Esophagus squamous epithelium (tissue), 4 donors: Measurements from ENCODE around the gene CTNNA3.

Source experiments
- POLR2A ChIP-seq, 4 donors: fragments of 450-650 bp; IDR thresholded peaks; one replicate each; pipeline ENCODE4 v1.6.1; 2017; ENCODE audit warnings: antibody characterized with exemption in 4 of 4, mild to moderate bottlenecking in 4 of 4, moderate library complexity in 3 of 4
- TF ChIP-seq, protein P1 (sequence below), 6 experiments: fragments of 450-650 bp in 4 of 6; fragments of 200-600 bp in 2 of 6; sonication (generic) in 2 of 6; IDR thresholded peaks; one replicate each; pipeline ENCODE4 v1.5.1; 2016 to 2019; ENCODE audit warnings: antibody characterized with exemption in 6 of 6, mild to moderate bottlenecking in 4 of 6, moderate library complexity in 4 of 6

DNA sequence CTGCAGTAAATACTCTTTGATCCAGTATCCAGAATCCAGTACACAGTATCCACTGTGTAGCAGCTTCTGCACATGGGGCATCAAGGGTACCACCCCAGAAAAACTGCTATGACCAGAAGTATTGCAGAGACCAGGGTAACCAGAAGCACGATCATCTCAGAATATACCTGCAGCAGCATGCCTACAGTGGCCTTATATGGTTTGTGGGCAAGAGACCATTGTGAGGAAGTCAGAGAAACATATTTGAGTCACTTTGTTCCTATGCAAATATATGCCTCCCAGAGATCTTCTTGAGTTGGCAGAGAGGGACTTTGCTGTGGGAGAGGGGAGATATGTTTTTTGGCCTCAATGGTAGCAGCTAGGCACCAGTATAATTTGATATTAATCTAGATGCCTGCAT, 976.5 kb downstream of the CTNNA3 start:
- TF ChIP-seq, protein P1, sequence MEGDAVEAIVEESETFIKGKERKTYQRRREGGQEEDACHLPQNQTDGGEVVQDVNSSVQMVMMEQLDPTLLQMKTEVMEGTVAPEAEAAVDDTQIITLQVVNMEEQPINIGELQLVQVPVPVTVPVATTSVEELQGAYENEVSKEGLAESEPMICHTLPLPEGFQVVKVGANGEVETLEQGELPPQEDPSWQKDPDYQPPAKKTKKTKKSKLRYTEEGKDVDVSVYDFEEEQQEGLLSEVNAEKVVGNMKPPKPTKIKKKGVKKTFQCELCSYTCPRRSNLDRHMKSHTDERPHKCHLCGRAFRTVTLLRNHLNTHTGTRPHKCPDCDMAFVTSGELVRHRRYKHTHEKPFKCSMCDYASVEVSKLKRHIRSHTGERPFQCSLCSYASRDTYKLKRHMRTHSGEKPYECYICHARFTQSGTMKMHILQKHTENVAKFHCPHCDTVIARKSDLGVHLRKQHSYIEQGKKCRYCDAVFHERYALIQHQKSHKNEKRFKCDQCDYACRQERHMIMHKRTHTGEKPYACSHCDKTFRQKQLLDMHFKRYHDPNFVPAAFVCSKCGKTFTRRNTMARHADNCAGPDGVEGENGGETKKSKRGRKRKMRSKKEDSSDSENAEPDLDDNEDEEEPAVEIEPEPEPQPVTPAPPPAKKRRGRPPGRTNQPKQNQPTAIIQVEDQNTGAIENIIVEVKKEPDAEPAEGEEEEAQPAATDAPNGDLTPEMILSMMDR (IDR thresholded peaks at IDR 0.05) = no peak
- no peak for TF ChIP-seq POLR2A (IDR thresholded peaks at IDR 0.05)
